Neutrophil (primary cell): ENCODE measurements around the gene MYO18A.
"Not testable (repeated sequence)": the region's sequence is repeated elsewhere in the genome, so short reads cannot be mapped to it uniquely, and the experiment has no call there.

Source experiments
- H3K27ac ChIP-seq: fragments of 200-600 bp; sonication (generic); 2 replicates; pipeline ENCODE4 v1.5.1; 2016; ENCODE audit warnings: mild to moderate bottlenecking, moderate library complexity
- H3K27me3 ChIP-seq: fragments of 200-600 bp; sonication (generic); 2 replicates; pipeline ENCODE4 v1.6.0; 2016; ENCODE audit warnings: mild to moderate bottlenecking
- H3K36me3 ChIP-seq: fragments of 200-600 bp; sonication (generic); 2 replicates; pipeline ENCODE4 v1.5.1; 2017
- H3K4me1 ChIP-seq, 2 experiments: fragments of 200-600 bp in 1 of 2; sonication (generic) in 1 of 2; 1 replicate in 1 of 2; 2 replicates in 1 of 2; pipeline versions ENCODE4 v1.5.1 to v1.6.1; 2013 to 2016; ENCODE audit warnings: low read depth in 1 of 2, low read length in 1 of 2, mild to moderate bottlenecking in 1 of 2, moderate library complexity in 1 of 2; ENCODE audit not compliant: control insufficient read depth in 1 of 2, insufficient read depth in 1 of 2
- H3K4me3 ChIP-seq, 2 experiments: fragments of 200-600 bp in 1 of 2; sonication (generic) in 1 of 2; 1 replicate in 1 of 2; 2 replicates in 1 of 2; pipeline ENCODE4 v1.5.1; 2013 to 2016; ENCODE audit warnings: low read depth in 1 of 2, low read length in 1 of 2, mild to moderate bottlenecking in 1 of 2, moderate library complexity in 1 of 2
- H3K9me3 ChIP-seq: fragments of 200-600 bp; sonication (generic); 2 replicates; pipeline ENCODE4 v1.5.1; 2016
- CTCF ChIP-seq: fragments of 200-600 bp; sonication (generic); IDR thresholded peaks from 2 replicates; pipeline ENCODE4 v1.5.1; 2016; ENCODE audit warnings: antibody characterized with exemption

MYO18A gene

GRCh38 chr17:29180034-29180787, at the start of gene MYO18A:
Gene MYO18A (minus strand): TSS chr17:29180398. CDS start chr17:29166940, 13,458 bp downstream.
- no peak within 1 kb of the TSS for H3K27ac ChIP-seq
- TF ChIP-seq CTCF: peak; percentile 87
- H3K4me3 ChIP-seq: peak within 1 kb of the TSS; percentile 43 to 47
- H3K27me3 ChIP-seq: peaks cover 59% of the 10 kb centered on the region
- no peaks in the 10 kb centered on the region for H3K9me3 ChIP-seq
- no peaks in the 10 kb centered on the region for H3K36me3 ChIP-seq
- peaks cover 13 to 18% of the 10 kb centered on the region in 2 experiments for H3K4me1 ChIP-seq

GRCh38 chr17:29225396-29225795, 45.2 kb upstream of the MYO18A start:
- no peaks in the 10 kb centered on the region for H3K27me3 ChIP-seq
- no peaks in the 10 kb centered on the region for H3K4me1 ChIP-seq
- no peaks in the 10 kb centered on the region for H3K36me3 ChIP-seq
- H3K4me3 ChIP-seq: no peak overlapping the region
- no peaks in the 10 kb centered on the region for H3K9me3 ChIP-seq
- no peak for TF ChIP-seq CTCF
- H3K27ac ChIP-seq: no peak overlapping the region

GRCh38 chr17:29221338-29221737, 41.1 kb upstream of the MYO18A start:
- not testable (repeated sequence) for H3K4me1 ChIP-seq, H3K4me3 ChIP-seq, H3K27me3 ChIP-seq, H3K36me3 ChIP-seq, H3K9me3 ChIP-seq, H3K27ac ChIP-seq

- Histone ChIP-seq H3K4me3 (no peak overlapping the region), H3K36me3 (no peaks in the 10 kb centered on the region), H3K9me3 (no peaks in the 10 kb centered on the region), H3K27me3 (peaks cover 5% of the 10 kb centered on the region), H3K27ac (no peak overlapping the region), H3K4me1 (peaks cover 0 to 3% of the 10 kb centered on the region in 2 experiments)
- peak; percentile 78 for TF ChIP-seq CTCF
Measured at GRCh38 chr17:29219378-29220047, 39.3 kb upstream of the MYO18A start.

- H3K27ac ChIP-seq: no peak overlapping the region
- no peaks in the 10 kb centered on the region for H3K9me3 ChIP-seq
- peaks cover 5% of the 10 kb centered on the region for H3K27me3 ChIP-seq
- H3K4me3 ChIP-seq: no peak overlapping the region
- no peak for TF ChIP-seq CTCF
- H3K36me3 ChIP-seq: no peaks in the 10 kb centered on the region
- peaks cover 0 to 3% of the 10 kb centered on the region in 2 experiments for H3K4me1 ChIP-seq
Measured at GRCh38 chr17:29216856-29217255, 36.7 kb upstream of the MYO18A start.

GRCh38 chr17:29216181-29216580, 36.0 kb upstream of the MYO18A start:
- H3K9me3 ChIP-seq: no peaks in the 10 kb centered on the region
- no peak overlapping the region for H3K27ac ChIP-seq

More at GRCh38 chr17:29216181-29216580, 36.0 kb upstream of the MYO18A start:
- TF ChIP-seq CTCF: no peak
- peaks cover 5% of the 10 kb centered on the region for H3K27me3 ChIP-seq
- H3K4me3 ChIP-seq: no peak overlapping the region
- peaks cover 0 to 3% of the 10 kb centered on the region in 2 experiments for H3K4me1 ChIP-seq
- no peaks in the 10 kb centered on the region for H3K36me3 ChIP-seq
